HG03025 (cell line): ENCODE measurements around the gene MAPK13.

Experiments used
- ATAC-seq: cut with Tn5 transposase; IDR thresholded peaks from one replicate; pipeline ENCODE4 v1.9.1; 2021; ENCODE audit warnings: mild to moderate bottlenecking, moderate library complexity; ENCODE audit not compliant: unreplicated experiment, low FRiP score

Gene MAPK13

GRCh38 chr6:36142971-36143838 lies 12.9 kb downstream of the MAPK13 start:
- no peak for ATAC-seq

GRCh38 chr6:36145495-36145894 lies 15.2 kb downstream of the MAPK13 start:
- no peak for ATAC-seq

- ATAC-seq: no peak
Observed at GRCh38 chr6:36147294-36147693, 17.0 kb downstream of the MAPK13 start.

GRCh38 chr6:36149476-36149875 lies 19.2 kb downstream of the MAPK13 start:
- ATAC-seq: no peak

- ATAC-seq: no peak
Observed at GRCh38 chr6:36150283-36150682, 20.0 kb downstream of the MAPK13 start.

- no peak for ATAC-seq
Observed at GRCh38 chr6:36154286-36154685, 24.0 kb downstream of the MAPK13 start.

GRCh38 chr6:36155662-36156061 lies 25.3 kb downstream of the MAPK13 start:
- no peak for ATAC-seq

- ATAC-seq: no peak
Observed at GRCh38 chr6:36160147-36160760, 29.9 kb downstream of the MAPK13 start.

GRCh38 chr6:36169023-36170007 lies 39.0 kb downstream of the MAPK13 start:
- no peak for ATAC-seq

GRCh38 chr6:36170704-36171103 lies 40.4 kb downstream of the MAPK13 start:
- no peak for ATAC-seq

GRCh38 chr6:36171573-36171972 lies 41.3 kb downstream of the MAPK13 start:
- ATAC-seq: no peak

- ATAC-seq: no peak
Observed at GRCh38 chr6:36177166-36177565, 46.9 kb downstream of the MAPK13 start.

- ATAC-seq: no peak
Observed at GRCh38 chr6:36178544-36178943, 48.2 kb downstream of the MAPK13 start.

- no peak for ATAC-seq
Observed at GRCh38 chr6:36180126-36180525, 49.8 kb downstream of the MAPK13 start.

GRCh38 chr6:36184311-36184710 lies 54.0 kb downstream of the MAPK13 start:
- ATAC-seq: no peak

- ATAC-seq: no peak
Observed at GRCh38 chr6:36186199-36186598, 55.9 kb downstream of the MAPK13 start.

- ATAC-seq: no peak
Observed at GRCh38 chr6:36187446-36187845, 57.1 kb downstream of the MAPK13 start.
